Fibroblast of skin of scalp (primary cell): ENCODE results near the gene DNAJC5.
A peak's percentile ranks its signal among the peaks of the same experiment; 100 is the strongest.
"Not testable (repeated sequence)": the region's sequence is repeated elsewhere in the genome, so short reads cannot be mapped to it uniquely, and the experiment has no call there.

ENCODE experiments used
- DNase-seq: peaks from one replicate; pipeline ENCODE4 v3.0.0-alpha.2; 2013

The DNAJC5 gene

GRCh38 chr20:63915471-63915870 lies 20.5 kb downstream of the DNAJC5 start:
- DNase-seq = no peak

GRCh38 chr20:63916371-63916939 lies 21.5 kb downstream of the DNAJC5 start:
- DNase-seq = peak; percentile 37

GRCh38 chr20:63917811-63918210 lies 22.9 kb downstream of the DNAJC5 start:
- DNase-seq = no peak

- no peak for DNase-seq
Measured at GRCh38 chr20:63919130-63919529, 24.2 kb downstream of the DNAJC5 start.

GRCh38 chr20:63920226-63920625 lies 25.3 kb downstream of the DNAJC5 start:
- DNase-seq = no peak

- DNase-seq = no peak
Measured at GRCh38 chr20:63923651-63924050, 28.7 kb downstream of the DNAJC5 start.

DNA sequence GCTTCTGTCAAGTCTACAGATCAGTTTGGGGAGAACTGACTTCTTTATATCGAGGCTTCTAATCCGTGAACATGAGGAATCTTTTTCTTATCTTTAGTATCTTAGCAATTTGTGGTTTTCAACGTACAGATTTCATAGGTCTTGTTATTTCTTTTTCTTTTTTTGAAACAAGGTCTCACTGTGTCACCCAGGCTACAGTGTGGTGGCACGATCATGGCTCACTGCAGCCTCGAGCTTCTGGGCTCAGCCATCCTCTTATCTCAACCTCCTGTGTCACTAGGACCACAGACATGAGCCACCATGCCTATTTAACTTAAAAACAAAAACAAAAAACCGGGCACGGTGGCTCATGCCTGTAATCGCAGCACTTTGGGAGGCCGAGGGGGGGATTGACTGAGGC lies 29.3 kb downstream of the DNAJC5 start:
- no peak for DNase-seq

DNA sequence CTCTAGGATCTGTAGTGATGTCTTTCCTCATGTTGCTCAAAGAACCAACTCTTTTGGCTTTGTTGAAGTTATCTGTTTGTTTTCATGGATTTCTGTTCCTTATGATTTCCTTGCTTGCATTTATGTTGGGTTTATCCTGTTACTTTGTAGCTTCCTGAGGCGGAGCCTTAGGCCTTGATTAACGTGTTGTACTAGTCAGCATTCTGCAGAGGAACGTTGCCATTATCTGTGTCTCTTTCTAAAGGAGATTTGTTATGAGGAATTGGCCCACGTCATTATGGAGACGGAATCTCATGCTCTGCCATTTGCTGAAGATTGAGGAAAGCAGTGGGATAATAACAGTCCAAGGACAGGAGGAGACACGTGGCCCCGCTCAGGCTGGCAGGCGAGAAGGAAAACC lies 31.4 kb downstream of the DNAJC5 start:
- DNase-seq = no peak

GRCh38 chr20:63929071-63929470 lies 34.1 kb downstream of the DNAJC5 start:
- DNase-seq = no peak

GRCh38 chr20:63929473-63929883 lies 34.6 kb downstream of the DNAJC5 start:
- DNase-seq = not testable (repeated sequence)

GRCh38 chr20:63930971-63931553 lies 36.1 kb downstream of the DNAJC5 start:
- no peak for DNase-seq

GRCh38 chr20:63931735-63932134 lies 36.8 kb downstream of the DNAJC5 start:
- DNase-seq = no peak

GRCh38 chr20:63932606-63933160 lies 37.8 kb downstream of the DNAJC5 start:
- peak; percentile 15 for DNase-seq

DNA sequence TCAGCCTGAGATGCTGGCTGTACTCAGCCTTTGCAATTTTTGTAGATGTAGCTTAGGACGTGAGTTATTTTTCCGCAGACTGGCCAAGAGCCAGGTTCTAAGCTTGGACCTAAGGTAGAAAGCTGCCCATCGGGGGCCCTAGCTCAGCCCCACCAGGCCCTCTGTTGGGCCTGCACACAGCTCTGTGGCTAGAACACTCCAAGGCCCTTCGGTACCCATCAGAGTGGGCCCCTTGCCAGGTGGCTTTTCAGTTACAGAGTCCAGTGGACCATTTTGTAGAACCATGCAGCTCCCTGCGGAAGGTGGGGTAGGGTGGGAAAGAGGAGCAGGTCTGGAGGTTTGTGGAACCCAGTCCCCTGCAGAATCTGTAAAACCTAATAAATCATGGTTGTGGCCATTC lies 38.7 kb downstream of the DNAJC5 start:
- no peak for DNase-seq

DNA sequence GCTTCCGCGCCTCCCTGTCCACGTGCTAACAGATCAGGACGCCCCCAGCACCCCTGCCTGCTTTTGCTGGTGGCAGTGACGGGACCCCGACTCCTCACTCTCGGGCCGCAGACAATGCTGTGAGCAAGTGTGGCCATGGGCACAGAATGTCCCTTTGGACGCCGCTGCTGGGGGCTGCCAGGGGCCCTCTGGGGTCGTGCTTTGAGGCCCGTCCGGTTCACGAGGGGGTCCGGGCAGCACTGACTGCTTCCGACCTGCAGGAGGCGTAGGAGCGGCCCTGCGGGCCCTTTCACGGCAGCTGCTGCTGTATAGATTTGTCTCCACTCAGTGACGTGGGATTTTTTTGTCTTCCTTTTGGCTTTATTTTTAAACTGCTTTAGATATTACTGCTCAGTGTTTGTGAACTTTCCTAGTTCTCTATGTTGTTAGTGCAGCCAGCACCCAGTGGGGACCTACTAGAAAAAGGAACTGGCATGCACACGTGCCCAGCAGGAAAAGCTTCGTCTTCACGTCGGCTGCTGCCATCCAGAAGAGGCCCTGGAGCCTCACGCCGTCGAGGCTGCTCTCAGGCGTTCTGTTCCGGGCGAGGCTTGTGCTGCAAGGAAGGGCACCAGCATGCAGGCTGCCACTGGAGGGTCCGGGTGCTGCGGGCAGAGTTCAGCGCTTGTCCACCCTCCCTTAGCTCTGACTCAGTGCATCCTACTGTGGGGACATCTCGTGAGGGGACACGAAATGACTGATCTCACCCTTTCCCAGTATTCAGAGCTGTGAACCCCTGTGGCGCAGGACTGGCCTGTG lies 39.5 kb downstream of the DNAJC5 start:
- no peak for DNase-seq

DNA sequence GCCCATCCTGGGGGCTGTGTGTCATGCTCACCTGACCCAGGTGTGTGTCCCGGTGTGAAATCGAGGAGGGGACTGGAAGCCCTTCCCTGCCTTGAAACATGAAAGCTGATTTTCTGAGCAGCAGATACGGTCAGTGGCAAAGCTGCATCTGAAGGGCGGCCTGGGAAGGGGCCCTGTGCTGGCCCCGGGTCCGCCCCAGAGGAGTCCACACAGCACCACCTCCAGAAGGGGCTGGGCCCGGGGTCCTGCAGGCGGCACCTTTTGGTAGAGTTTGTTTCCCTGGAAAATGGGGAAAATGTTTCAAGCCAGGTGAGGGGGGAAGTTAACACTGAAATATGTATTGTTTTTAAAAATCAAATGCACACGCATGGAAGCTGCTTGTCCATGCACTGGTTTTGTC lies 40.5 kb downstream of the DNAJC5 start:
- no peak for DNase-seq

DNA sequence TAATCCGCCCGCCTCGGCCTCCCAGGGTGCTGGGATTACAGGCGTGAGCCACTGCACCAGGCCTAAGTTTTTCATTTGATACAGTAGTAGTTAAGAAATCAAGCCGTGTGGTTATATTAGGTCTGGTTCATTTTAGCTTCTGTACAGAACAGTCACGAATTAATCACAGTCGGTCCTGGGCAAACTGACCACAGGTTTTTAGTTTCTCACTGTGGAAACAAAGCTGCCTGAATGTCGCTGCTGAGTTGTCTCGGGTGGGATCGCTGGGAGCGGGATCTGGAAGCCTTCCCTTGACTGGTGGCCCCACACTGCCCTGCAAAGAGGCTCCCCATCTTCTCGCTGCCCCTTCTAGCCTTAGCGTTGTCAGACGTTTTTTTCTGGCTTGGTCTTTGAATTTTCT lies 42.7 kb downstream of the DNAJC5 start:
- DNase-seq = no peak

DNA sequence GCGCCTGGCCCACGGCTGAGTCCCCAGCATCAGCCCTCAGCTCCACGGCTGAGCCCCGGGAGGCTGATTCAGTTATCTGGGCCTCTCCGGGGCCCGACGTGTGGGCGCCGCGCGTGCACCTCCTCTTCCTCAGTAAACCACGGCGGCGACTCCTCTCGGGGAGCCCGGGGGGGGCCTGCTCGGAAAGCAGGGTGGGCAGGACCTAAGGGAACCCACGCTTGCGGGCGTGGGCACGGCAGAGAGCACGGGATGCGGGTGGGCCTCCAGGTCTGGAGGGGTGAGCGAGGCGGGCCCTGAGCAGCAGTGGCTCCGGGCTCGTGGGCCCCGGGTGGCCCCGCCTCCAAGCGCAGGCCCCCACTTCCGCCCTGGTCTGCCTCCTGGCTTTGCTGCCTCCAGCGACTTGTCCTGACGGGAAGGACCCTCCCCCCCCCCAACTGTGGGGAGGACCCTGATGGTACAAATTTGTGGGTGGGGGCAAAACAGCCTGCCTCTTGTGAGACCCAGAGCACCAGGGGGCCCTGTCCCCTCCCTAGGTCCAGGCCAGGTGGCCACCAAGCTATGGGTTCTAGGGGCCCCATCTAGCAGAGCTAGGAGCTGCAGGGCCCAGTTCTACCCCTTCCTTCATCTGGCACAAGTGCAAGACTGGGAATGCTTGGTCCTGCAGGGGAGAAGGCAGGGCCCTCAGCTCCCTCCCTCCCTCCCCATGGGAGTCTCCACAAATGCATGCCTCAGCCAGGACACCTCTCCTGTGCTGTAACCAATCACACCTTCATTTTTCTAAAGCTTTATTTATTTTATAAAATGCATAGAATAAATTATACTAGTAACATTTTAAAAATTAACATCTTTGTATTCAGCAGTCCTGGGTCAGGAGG lies 44.4 kb downstream of the DNAJC5 start:
- no peak for DNase-seq

GRCh38 chr20:63940071-63940471 lies 45.1 kb downstream of the DNAJC5 start:
- DNase-seq = no peak

- DNase-seq = no peak
Measured at GRCh38 chr20:63940472-63941266, 45.7 kb downstream of the DNAJC5 start.

DNA sequence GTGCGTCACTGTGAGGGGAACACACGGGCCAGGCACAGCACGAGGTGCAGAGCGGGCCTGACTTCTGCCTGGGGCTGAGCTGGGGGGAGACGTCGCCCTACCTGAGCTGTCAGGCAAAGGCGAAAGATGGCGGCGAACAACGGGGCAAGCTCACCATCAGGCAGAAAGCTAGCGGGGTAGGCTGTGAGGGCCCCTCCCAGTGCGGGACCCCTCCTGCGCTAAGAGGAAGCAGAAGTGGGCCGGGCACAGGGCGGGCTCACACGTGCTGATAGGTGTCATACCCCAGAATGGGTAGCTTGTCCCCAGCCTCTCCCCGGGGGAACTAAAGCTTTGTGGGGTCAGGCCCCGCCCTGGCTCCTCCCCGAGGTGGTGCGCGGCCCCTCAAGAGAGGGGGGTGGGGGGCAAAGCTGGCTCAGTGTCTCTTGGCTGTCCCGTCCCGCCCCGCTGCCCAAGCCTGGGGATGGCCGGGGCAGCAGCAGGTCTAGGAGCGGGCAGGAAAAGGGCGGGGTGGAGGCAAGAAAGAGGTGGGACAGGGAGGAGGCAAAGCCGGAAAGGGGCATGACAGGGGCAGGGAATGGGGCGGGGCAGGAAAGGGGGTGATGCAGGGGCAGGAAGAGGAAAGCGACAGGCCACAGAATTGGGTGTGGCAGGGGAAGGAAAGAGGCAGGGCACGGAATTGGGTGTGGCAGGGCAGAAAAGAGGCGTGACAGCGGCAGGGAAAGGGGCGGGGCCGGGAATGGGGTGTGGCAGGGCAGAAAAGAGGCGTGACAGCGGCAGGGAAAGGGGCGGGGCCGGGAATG lies 46.6 kb downstream of the DNAJC5 start:
- DNase-seq = peak; percentile 22
